ENCODE data around the gene COPS9. TPM values are rescaled to one million over a fixed set of nuclear protein-coding genes. Genes with fewer than 3 reads are reported as not detected.

COPS9 gene
- total RNA-seq, 4 donors from 2014 or later = 179 to 254 (median 197) TPM

DNA sequence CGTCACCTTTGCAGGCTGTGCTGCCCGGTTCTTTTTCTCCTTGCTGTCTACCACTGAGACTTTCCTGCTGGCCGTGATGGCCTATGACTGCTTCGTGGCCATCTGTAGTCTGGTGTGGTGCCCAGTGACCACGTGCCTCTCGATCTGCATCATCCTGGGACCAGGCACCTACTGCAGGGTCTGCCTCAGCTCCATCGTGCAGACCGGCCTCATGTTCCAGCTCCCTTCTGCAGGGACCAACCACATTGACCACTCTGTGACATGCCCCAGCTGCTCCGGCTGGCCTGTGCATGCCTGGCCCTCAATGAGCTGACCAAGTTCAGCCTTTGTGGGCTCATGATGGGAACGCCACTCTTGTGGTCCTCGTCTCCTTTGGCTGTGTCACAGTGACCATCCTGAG is 26.7 kb downstream of the COPS9 start:
- TF ChIP-seq EP300 (IDR thresholded peaks at IDR 0.05) (no peak), POLR2A (IDR thresholded peaks at IDR 0.05; ENCODE audit: low read depth) (no peak), POLR2AphosphoS5 (IDR thresholded peaks at IDR 0.05) (no peak)
- TF ChIP-seq, protein P1, sequence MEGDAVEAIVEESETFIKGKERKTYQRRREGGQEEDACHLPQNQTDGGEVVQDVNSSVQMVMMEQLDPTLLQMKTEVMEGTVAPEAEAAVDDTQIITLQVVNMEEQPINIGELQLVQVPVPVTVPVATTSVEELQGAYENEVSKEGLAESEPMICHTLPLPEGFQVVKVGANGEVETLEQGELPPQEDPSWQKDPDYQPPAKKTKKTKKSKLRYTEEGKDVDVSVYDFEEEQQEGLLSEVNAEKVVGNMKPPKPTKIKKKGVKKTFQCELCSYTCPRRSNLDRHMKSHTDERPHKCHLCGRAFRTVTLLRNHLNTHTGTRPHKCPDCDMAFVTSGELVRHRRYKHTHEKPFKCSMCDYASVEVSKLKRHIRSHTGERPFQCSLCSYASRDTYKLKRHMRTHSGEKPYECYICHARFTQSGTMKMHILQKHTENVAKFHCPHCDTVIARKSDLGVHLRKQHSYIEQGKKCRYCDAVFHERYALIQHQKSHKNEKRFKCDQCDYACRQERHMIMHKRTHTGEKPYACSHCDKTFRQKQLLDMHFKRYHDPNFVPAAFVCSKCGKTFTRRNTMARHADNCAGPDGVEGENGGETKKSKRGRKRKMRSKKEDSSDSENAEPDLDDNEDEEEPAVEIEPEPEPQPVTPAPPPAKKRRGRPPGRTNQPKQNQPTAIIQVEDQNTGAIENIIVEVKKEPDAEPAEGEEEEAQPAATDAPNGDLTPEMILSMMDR (IDR thresholded peaks at IDR 0.05) = no peak
- Histone ChIP-seq H3K27me3 (peaks cover 0 to 66% (median 0%) of the 10 kb centered on the region in 4 donors), H3K36me3 (no peaks in the 10 kb centered on the region), H3K27ac (replicated peaks in 1 of 4) (no peak overlapping the region), H3K9me3 (no peaks in the 10 kb centered on the region), H3K4me1 (no peaks in the 10 kb centered on the region), H3K4me3 (no peak overlapping the region)
- intact Hi-C loops (cut with DNase I) = no loop called here
- WGBS = 67% methylated on average over 9 of the region's 11 CpGs
- peak; percentile 92 for DNase-seq (ENCODE audit: extremely low spot score)

DNA sequence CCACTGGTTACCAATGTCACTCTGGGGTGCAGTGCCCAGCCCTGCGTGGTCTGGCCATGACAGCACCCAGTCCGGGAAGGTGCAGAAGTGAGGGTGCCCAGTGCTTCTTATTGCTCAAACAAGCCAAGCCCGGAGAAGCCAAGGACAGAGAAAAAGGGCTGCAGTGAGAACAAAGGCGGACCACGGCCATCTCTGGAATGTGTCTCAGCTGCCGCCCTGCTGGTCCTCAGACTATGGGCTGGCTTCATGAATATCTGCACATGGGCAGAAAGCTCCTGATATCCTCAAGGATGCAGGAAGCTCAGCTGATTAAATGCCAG is 28.7 kb downstream of the COPS9 start:
- no peak for TF ChIP-seq EP300 (IDR thresholded peaks at IDR 0.05)
- TF ChIP-seq, protein P1 (IDR thresholded peaks at IDR 0.05) = no peak
- TF ChIP-seq POLR2A (IDR thresholded peaks at IDR 0.05; ENCODE audit: low read depth) = no peak
- no peak for TF ChIP-seq POLR2AphosphoS5 (IDR thresholded peaks at IDR 0.05)
- Histone ChIP-seq H3K4me3 (no peak overlapping the region), H3K9me3 (no peaks in the 10 kb centered on the region), H3K27me3 (peaks cover 0 to 59% (median 0%) of the 10 kb centered on the region in 4 donors), H3K36me3 (no peaks in the 10 kb centered on the region), H3K27ac (replicated peaks in 1 of 4) (no peak overlapping the region), H3K4me1 (no peaks in the 10 kb centered on the region)
- WGBS = 79% methylated on average over 6 of the region's 6 CpGs
- intact Hi-C loops (cut with DNase I) = no loop called here
- DNase-seq (ENCODE audit: extremely low spot score) = peak; percentile 90

DNA sequence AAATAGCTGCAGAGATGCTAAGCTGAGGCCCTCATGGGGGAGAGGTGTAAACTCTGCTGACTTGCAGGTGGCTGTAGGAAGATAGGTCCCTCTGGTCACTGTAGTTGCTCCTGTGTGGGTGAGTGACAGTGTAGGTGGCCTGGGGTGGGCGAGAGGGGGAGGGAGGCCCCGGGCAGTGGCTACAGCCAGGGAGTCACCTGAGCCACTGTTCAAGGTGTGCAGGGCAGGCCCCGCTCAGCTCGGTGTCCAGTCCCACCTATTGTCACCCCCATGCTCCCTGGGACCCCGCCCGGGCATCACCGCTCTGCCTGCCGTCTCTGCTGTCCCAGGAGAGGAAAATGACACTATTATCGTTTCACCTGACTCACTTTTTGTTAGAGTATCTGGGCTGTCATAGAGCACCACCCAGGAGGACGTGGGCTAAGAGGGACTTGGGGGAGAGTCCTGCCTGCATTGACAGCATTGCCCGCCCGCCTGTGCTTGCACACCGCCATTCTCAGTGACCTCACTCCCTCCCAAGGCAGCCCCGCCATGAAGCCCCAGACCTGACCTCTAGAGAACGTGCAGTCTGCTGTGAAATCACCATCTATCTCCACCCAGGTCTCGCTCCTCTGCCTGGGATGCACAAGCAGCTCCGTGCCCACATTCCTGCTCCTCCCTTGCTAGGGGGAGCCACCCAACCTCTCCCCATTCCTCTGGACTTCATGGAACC is 29.2 kb downstream of the COPS9 start:
- Histone ChIP-seq H3K36me3 (no peaks in the 10 kb centered on the region), H3K27me3 (peaks cover 0 to 55% (median 0%) of the 10 kb centered on the region in 4 donors), H3K9me3 (no peaks in the 10 kb centered on the region), H3K4me1 (no peaks in the 10 kb centered on the region), H3K4me3 (no peak overlapping the region), H3K27ac (replicated peaks in 1 of 4) (no peak overlapping the region)
- no peak for TF ChIP-seq EP300 (IDR thresholded peaks at IDR 0.05)
- TF ChIP-seq, protein P1 (IDR thresholded peaks at IDR 0.05) = no peak
- no peak for TF ChIP-seq POLR2AphosphoS5 (IDR thresholded peaks at IDR 0.05)
- no peak for TF ChIP-seq POLR2A (IDR thresholded peaks at IDR 0.05; ENCODE audit: low read depth)
- WGBS = 73% methylated on average over 16 of the region's 17 CpGs
- intact Hi-C loops (cut with DNase I) = no loop called here
- no peak for DNase-seq (ENCODE audit: extremely low spot score)

DNA sequence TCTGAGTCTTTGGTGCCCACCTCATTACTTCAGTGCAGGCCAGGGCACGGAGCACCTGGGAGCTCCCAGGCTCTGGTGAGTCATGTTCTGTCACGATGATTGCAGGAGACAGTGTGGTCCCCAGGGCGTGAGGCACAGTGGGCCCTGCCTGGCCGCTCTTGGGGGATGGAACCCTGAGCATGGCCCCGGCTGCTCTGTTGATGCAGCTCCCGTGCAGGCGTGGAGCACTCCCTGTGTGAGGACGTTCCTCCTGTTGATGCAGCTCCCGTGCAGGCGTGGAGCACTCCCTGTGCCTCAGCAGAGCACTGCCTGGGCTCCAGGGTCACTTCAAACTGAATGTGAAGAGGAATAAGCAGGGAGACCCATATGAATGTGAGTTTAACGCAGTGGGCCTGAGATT is 30.1 kb downstream of the COPS9 start:
- WGBS = 80% methylated on average over 1 of the region's 11 CpGs
- no peak overlapping the region for H3K27ac ChIP-seq (replicated peaks in 1 of 4)
- no peaks in the 10 kb centered on the region for H3K4me1 ChIP-seq
- DNase-seq (ENCODE audit: extremely low spot score) = no peak
- H3K36me3 ChIP-seq = no peaks in the 10 kb centered on the region
- H3K27me3 ChIP-seq = peaks cover 0 to 47% (median 0%) of the 10 kb centered on the region in 4 donors
- intact Hi-C loops (cut with DNase I) = no loop called here
- TF ChIP-seq POLR2A (IDR thresholded peaks at IDR 0.05; ENCODE audit: low read depth) (no peak), EP300 (IDR thresholded peaks at IDR 0.05) (no peak), POLR2AphosphoS5 (IDR thresholded peaks at IDR 0.05) (no peak)
- TF ChIP-seq, protein P1 (IDR thresholded peaks at IDR 0.05) = no peak
- H3K9me3 ChIP-seq = no peaks in the 10 kb centered on the region
- no peak overlapping the region for H3K4me3 ChIP-seq

DNA sequence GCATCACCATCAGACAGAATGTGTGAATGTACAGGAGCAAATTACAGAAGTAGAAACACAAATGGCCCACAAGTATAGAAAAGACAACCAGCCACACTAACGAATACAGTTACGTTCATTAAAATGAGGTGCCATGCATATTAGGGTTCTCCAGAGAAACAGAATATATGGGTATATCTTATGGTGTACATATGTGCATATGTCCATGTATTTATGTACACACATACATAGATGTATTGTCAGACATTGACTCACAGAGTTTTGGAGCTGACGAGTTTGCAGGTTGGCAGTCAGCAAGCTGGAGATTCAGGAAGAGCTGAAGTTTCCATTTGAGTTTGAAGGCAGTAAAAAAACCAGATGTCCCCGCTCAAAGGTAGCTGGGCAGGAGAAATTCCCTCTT is 33.0 kb downstream of the COPS9 start:
- intact Hi-C loops (cut with DNase I) = no loop called here
- 84% methylated on average over 4 of the region's 4 CpGs for WGBS
- peaks cover 0 to 33% (median 0%) of the 10 kb centered on the region in 4 donors for H3K27me3 ChIP-seq

More for the DNA sequence above, 33.0 kb downstream of the COPS9 start:
- DNase-seq (ENCODE audit: extremely low spot score) = no peak
- TF ChIP-seq POLR2AphosphoS5 (IDR thresholded peaks at IDR 0.05) (no peak), EP300 (IDR thresholded peaks at IDR 0.05) (no peak), POLR2A (IDR thresholded peaks at IDR 0.05; ENCODE audit: low read depth) (no peak)
- TF ChIP-seq, protein P1 (IDR thresholded peaks at IDR 0.05) = no peak
- Histone ChIP-seq H3K27ac (replicated peaks in 1 of 4) (no peak overlapping the region), H3K9me3 (peaks cover 0 to 8% (median 0%) of the 10 kb centered on the region in 4 donors), H3K4me3 (no peak overlapping the region), H3K4me1 (no peaks in the 10 kb centered on the region), H3K36me3 (no peaks in the 10 kb centered on the region)

Data from esophagus muscularis mucosa (tissue), 4 donors.